Stomach (tissue), 9 donors: ENCODE measurements around the gene EYA2. TPM values are rescaled to one million over a fixed set of nuclear protein-coding genes. Genes with fewer than 3 reads are reported as not detected.

Experiments
- DNase-seq, 2 donors: peaks; one replicate each; pipeline versions ENCODE4 v3.0.0 to v3.0.0-alpha.2; 2013 to 2019
- H3K27ac ChIP-seq, 5 donors: fragments of 200-600 bp in 4 of 5; sonication (generic) in 4 of 5; one replicate each; pipeline ENCODE4 v1.5.1; 2013 to 2019; ENCODE audit warnings: mild to moderate bottlenecking in 1 of 5, moderate library complexity in 1 of 5
- H3K27me3 ChIP-seq, 3 donors: fragments of 200-600 bp; sonication (generic); one replicate each; pipeline ENCODE4 v1.5.1; 2017 to 2019; ENCODE audit warnings: mixed run types in 1 of 3
- H3K36me3 ChIP-seq, 4 donors: fragments of 200-600 bp; sonication (generic); 1 replicate in 3 of 4; 2 replicates in 1 of 4; pipeline ENCODE4 v1.5.1; 2016 to 2019
- H3K4me1 ChIP-seq, 4 donors: fragments of 200-600 bp; sonication (generic); one replicate each; pipeline ENCODE4 v1.5.1; 2016 to 2019
- H3K4me3 ChIP-seq, 4 donors: fragments of 200-600 bp; sonication (generic) in 3 of 4; one replicate each; pipeline ENCODE4 v1.5.1; 2016 to 2019; ENCODE audit warnings: mild to moderate bottlenecking in 1 of 4
- H3K9me3 ChIP-seq, 4 donors: fragments of 200-600 bp; sonication (generic); one replicate each; pipeline ENCODE4 v1.5.1; 2016 to 2019
- CTCF ChIP-seq, 7 experiments: fragments of 450-650 bp in 4 of 7; fragments of 200-600 bp in 3 of 7; sonication (generic) in 3 of 7; IDR thresholded peaks; one replicate each; pipeline ENCODE4 v1.5.1; 2016 to 2019; ENCODE audit warnings: antibody characterized with exemption in 7 of 7, control low read depth in 2 of 7, mild to moderate bottlenecking in 1 of 7
- EP300 ChIP-seq: sonication (generic); formaldehyde crosslinking; IDR thresholded peaks from one replicate; pipeline ENCODE4 v1.6.1; 2017; ENCODE audit warnings: antibody characterized with exemption
- POLR2A ChIP-seq, 4 donors: fragments of 450-650 bp; IDR thresholded peaks; one replicate each; pipeline ENCODE4 v1.6.1; 2016; ENCODE audit warnings: antibody characterized with exemption in 4 of 4, control low read depth in 2 of 4, mild to moderate bottlenecking in 1 of 4, moderate library complexity in 1 of 4
- POLR2AphosphoS5 ChIP-seq, 3 donors: sonication (generic); formaldehyde crosslinking; IDR thresholded peaks; one replicate each; pipeline ENCODE4 v1.6.1; 2016; ENCODE audit warnings: antibody characterized with exemption in 3 of 3
- WGBS, 5 donors: extraction: QIAGEN DNeasy Blood & Tissue Kit in 3 of 5; methylation state at CpG; one replicate each; pipeline versions ENCODE4 v1.1.5 to v1.1.7; 2013 to 2018; 5-methylcytosine and 5-hydroxymethylcytosine counted together
- intact Hi-C: fragments of 100-400 bp; cut with DNase I; formaldehyde crosslinking; loops from one replicate; pipeline ENCODE4 v1.15.1; 2023; ENCODE audit warnings: low total_unique reads
- polyA plus RNA-seq, 3 donors: library from polyadenylated mRNA; stranded (reverse); fragments of 200-250 nt; gene quantifications; one replicate each; pipeline ENCODE4 v1.2.3, GENCODE V29; 2013
- total RNA-seq, 5 donors: library from RNA; depleted of rRNA; stranded (reverse); fragments of >200 nt; gene quantifications; one replicate each; pipeline versions ENCODE4 v1.1.0 to v1.2.3, GENCODE V29; 2014 to 2016
- donor health status: healthy with polysubstance abuse.
- donor health status: Bipolar disorder and iron deficiency.
- donor health status: healthy.

Gene EYA2
- total and polyA plus RNA-seq, 8 donors, result 1.8 to 86.2 (median 5.5) TPM

GRCh38 chr20:47041396-47041899 lies 146.8 kb downstream of the EYA2 start:
- no peak overlapping the region for H3K4me3 ChIP-seq
- intact Hi-C loops, result no loop called here
- H3K27ac ChIP-seq, result no peak overlapping the region
- TF ChIP-seq CTCF (IDR thresholded peaks at IDR 0.05) (no peak), EP300 (no peak), POLR2AphosphoS5 (IDR thresholded peaks at IDR 0.05) (no peak), POLR2A (IDR thresholded peaks at IDR 0.05) (no peak)
- peaks cover 0 to 7% (median 5%) of the 10 kb centered on the region in 4 donors for H3K4me1 ChIP-seq
- peaks cover 0 to 8% (median 0%) of the 10 kb centered on the region in 3 donors for H3K27me3 ChIP-seq
- no peaks in the 10 kb centered on the region for H3K36me3 ChIP-seq
- DNase-seq, result no peak
- 60 to 73% (median 63%) methylated on average over 4 of the region's 4 CpGs for WGBS, 5 donors
- H3K9me3 ChIP-seq, result peaks cover 0 to 17% (median 12%) of the 10 kb centered on the region in 4 donors

GRCh38 chr20:47042464-47042863 lies 147.8 kb downstream of the EYA2 start:
- DNase-seq, result no peak
- 67 to 79% (median 76%) methylated on average over 6 of the region's 6 CpGs for WGBS, 5 donors
- Histone ChIP-seq H3K27ac (no peak overlapping the region), H3K4me3 (no peak overlapping the region), H3K4me1 (peaks cover 0 to 7% (median 5%) of the 10 kb centered on the region in 4 donors), H3K36me3 (no peaks in the 10 kb centered on the region), H3K27me3 (peaks cover 0 to 8% (median 0%) of the 10 kb centered on the region in 3 donors), H3K9me3 (peaks cover 0 to 18% (median 13%) of the 10 kb centered on the region in 4 donors)
- intact Hi-C loops, result no loop called here
- TF ChIP-seq EP300 (no peak), POLR2AphosphoS5 (IDR thresholded peaks at IDR 0.05) (no peak), CTCF (IDR thresholded peaks at IDR 0.05) (no peak), POLR2A (IDR thresholded peaks at IDR 0.05) (no peak)

- peaks cover 0 to 7% (median 5%) of the 10 kb centered on the region in 4 donors for H3K4me1 ChIP-seq
- 52 to 61% (median 55%) methylated on average over 2 of the region's 2 CpGs for WGBS, 5 donors
- peaks cover 0 to 18% (median 12%) of the 10 kb centered on the region in 4 donors for H3K9me3 ChIP-seq
- intact Hi-C loops, result no loop called here
- no peak for TF ChIP-seq EP300
- TF ChIP-seq POLR2AphosphoS5 (IDR thresholded peaks at IDR 0.05), result no peak
- no peak for TF ChIP-seq CTCF (IDR thresholded peaks at IDR 0.05)
- no peak for TF ChIP-seq POLR2A (IDR thresholded peaks at IDR 0.05)
- no peak overlapping the region for H3K4me3 ChIP-seq
- no peak overlapping the region for H3K27ac ChIP-seq
- no peaks in the 10 kb centered on the region for H3K36me3 ChIP-seq
- H3K27me3 ChIP-seq, result peaks cover 0 to 8% (median 0%) of the 10 kb centered on the region in 3 donors
- no peak for DNase-seq
Observed at GRCh38 chr20:47043086-47043485, 148.4 kb downstream of the EYA2 start.

- TF ChIP-seq POLR2AphosphoS5 (IDR thresholded peaks at IDR 0.05) (no peak), POLR2A (IDR thresholded peaks at IDR 0.05) (no peak), EP300 (no peak), CTCF (IDR thresholded peaks at IDR 0.05) (no peak)
- Histone ChIP-seq H3K27ac (no peak overlapping the region), H3K4me1 (peaks cover 0 to 4% (median 0%) of the 10 kb centered on the region in 4 donors), H3K9me3 (peaks cover 0 to 18% (median 12%) of the 10 kb centered on the region in 4 donors), H3K27me3 (peaks cover 0 to 16% (median 0%) of the 10 kb centered on the region in 3 donors), H3K4me3 (no peak overlapping the region), H3K36me3 (no peaks in the 10 kb centered on the region)
- 88 to 100% (median 95%) methylated on average over 1 of the region's 1 CpG for WGBS, 5 donors
- no peak for DNase-seq
- intact Hi-C loops, result no loop called here
Observed at GRCh38 chr20:47044938-47045337, 150.3 kb downstream of the EYA2 start.
